Measurements from ENCODE around the gene KLF11.
A peak's percentile ranks its signal among the peaks of the same experiment; 100 is the strongest.
"Not testable (repeated sequence)": the region's sequence is repeated elsewhere in the genome, so short reads cannot be mapped to it uniquely, and the experiment has no call there.

The KLF11 gene

GRCh38 chr2:10085668-10086059, 42.3 kb downstream of the KLF11 start:
- DNase-seq (ENCODE audit: low spot score) = no peak

- no peak for DNase-seq (ENCODE audit: low spot score)
These were observed 43.6 kb downstream of the KLF11 start for GRCh38 chr2:10086950-10087349.

GRCh38 chr2:10087360-10087759, 44.0 kb downstream of the KLF11 start:
- no peak for DNase-seq (ENCODE audit: low spot score)

GRCh38 chr2:10089565-10090190, 46.3 kb downstream of the KLF11 start:
- no peak for DNase-seq (ENCODE audit: low spot score)

- DNase-seq (ENCODE audit: low spot score) = no peak
These were observed 48.0 kb downstream of the KLF11 start for GRCh38 chr2:10091182-10091888.

GRCh38 chr2:10091889-10092244, 48.5 kb downstream of the KLF11 start:
- not testable (repeated sequence) for DNase-seq (ENCODE audit: low spot score)

GRCh38 chr2:10094271-10094814, 51.0 kb downstream of the KLF11 start:
- DNase-seq (ENCODE audit: low spot score) = no peak

- no peak for DNase-seq (ENCODE audit: low spot score)
These were observed 51.8 kb downstream of the KLF11 start for GRCh38 chr2:10095175-10095574.

GRCh38 chr2:10096641-10097040, 53.3 kb downstream of the KLF11 start:
- no peak for DNase-seq (ENCODE audit: low spot score)

- peak; percentile 74 for DNase-seq (ENCODE audit: low spot score)
These were observed 54.2 kb downstream of the KLF11 start for GRCh38 chr2:10097352-10098148.

- DNase-seq (ENCODE audit: low spot score) = no peak
These were observed 58.1 kb downstream of the KLF11 start for GRCh38 chr2:10101491-10101890.

GRCh38 chr2:10103179-10103578, 59.8 kb downstream of the KLF11 start:
- DNase-seq (ENCODE audit: low spot score) = no peak

All from SW480 (cell line).